Measurements from ENCODE around the gene DENND1B. TPM values are rescaled to one million over a fixed set of nuclear protein-coding genes. Genes with fewer than 3 reads are reported as not detected.

Gene DENND1B
- total RNA-seq, 1 experiment from 2014 or later = 19.2 TPM

DNA sequence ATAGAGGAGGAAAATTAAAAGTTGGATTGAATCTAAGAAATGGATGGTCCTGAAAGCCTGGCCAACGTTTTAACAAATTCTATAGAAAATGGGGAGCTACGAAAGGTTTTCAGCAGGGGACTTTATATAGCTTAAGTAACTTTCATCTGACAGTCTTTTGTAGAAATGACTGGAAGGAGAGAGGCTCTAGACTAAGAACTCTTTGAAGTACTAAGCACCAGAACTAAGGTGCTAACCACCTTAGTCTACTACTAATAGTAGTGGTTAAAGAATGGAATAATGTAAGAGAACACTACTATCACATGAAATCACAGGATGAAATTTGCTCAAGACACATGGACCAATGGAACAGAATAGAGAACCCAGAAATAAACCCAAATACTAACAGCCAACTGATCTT, 126.1 kb downstream of the DENND1B start:
- DNase-seq (ENCODE audit: extremely low read depth, low read depth) = no peak

GRCh38 chr1:197638316-197638715, 137.0 kb downstream of the DENND1B start:
- DNase-seq (ENCODE audit: extremely low read depth, low read depth) = no peak

- DNase-seq (ENCODE audit: extremely low read depth, low read depth) = no peak
These were observed 137.9 kb downstream of the DENND1B start for GRCh38 chr1:197637406-197637805.

DNA sequence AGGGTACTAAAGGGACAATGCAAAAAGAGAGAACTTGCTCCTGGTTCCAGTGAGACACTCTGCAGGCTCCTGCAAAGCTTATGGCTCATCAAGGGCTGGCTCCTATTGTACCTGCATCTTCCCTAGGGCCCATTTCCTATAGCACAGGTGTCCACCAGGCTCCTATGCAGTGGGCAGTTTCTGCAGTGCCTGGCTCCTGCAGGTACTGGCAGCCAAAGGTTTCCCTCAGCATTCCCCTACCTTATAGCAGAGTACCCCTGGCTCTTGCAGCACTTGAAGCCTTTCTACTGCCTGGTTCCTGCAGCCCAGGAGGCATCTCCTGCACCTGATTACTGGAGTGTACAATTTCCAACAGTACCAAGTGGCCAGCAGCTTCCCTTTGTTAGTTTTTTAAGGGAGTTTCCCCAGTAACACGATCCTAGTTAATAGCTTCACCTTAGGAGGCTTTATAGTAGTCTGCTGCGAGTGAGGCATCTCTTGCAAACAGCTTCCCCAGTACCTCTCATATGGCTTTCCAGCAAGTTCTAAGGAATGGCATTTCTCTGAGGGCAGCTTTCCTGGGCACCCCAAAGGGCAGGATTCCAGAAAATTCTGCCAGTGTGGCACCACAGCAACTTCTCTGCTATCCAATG, 141.7 kb downstream of the DENND1B start:
- DNase-seq (ENCODE audit: extremely low read depth, low read depth) = no peak

- DNase-seq (ENCODE audit: extremely low read depth, low read depth) = no peak
These were observed 142.6 kb downstream of the DENND1B start for GRCh38 chr1:197632651-197633050.

DNA sequence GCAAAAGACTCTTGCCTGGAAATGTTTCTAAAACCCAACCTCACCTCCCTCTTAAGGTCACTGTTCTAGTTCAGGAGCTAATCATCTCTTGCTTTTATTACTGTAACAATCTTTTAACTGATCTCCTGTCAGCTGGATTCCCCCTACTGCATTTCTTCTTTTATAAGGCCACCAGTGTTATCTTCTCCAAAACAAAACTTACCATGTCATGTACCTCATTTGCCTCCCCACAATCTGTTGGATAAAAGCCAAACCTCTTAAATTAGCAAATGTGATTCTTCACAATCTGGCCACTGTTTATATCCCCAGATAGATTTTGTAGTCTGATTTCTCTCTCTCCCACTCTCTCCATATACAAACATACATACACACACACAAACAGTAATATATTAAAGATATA, 143.3 kb downstream of the DENND1B start:
- no peak for DNase-seq (ENCODE audit: extremely low read depth, low read depth)

DNA sequence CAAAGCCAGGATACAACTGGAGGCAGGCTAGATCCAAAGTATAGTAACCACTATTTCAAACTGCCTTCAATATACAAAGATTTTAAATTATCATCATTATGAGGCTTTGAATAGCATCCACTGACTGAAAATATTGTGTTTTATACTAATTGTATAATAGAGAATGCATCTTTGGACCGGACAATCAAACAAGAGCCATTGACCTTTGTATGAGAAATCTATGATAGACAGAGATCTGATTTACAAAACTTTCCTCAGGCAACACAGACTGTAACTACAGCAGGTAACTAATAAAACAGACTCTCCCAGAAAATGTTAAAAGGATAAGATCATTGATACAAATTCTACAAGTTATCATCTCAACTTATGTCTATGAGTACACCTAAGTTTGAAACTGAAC, 152.9 kb downstream of the DENND1B start:
- no peak for DNase-seq (ENCODE audit: extremely low read depth, low read depth)

GRCh38 chr1:197621761-197622160, 153.5 kb downstream of the DENND1B start:
- DNase-seq (ENCODE audit: extremely low read depth, low read depth) = no peak

DNA sequence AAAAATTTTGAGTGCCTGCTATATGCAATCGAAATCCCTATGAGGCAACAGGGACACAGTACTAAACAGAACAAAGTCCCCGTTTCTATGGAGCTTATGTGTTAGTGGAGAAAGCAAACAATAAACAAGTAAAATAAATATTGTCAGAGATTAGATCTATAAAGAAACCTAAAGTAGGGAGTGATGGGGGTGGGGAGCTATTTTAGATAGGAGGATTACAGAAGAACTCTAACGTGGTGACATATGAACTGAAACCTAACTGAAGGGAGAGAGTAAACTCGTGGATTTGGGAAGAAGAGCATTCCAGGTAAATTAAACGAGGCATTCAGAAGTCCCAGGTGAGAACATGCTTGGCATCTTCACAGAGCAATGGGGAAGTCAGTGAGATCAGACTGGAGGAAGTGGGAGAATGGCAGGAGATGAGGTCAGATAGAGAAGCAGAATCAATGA, 154.5 kb downstream of the DENND1B start:
- DNase-seq (ENCODE audit: extremely low read depth, low read depth) = no peak

GRCh38 chr1:197619008-197619640, 156.2 kb downstream of the DENND1B start:
- peak; percentile 50 for DNase-seq (ENCODE audit: extremely low read depth, low read depth)

GRCh38 chr1:197618061-197618460, 157.2 kb downstream of the DENND1B start:
- DNase-seq (ENCODE audit: extremely low read depth, low read depth) = no peak

GRCh38 chr1:197615693-197616011, 159.6 kb downstream of the DENND1B start:
- no peak for DNase-seq (ENCODE audit: extremely low read depth, low read depth)

DNA sequence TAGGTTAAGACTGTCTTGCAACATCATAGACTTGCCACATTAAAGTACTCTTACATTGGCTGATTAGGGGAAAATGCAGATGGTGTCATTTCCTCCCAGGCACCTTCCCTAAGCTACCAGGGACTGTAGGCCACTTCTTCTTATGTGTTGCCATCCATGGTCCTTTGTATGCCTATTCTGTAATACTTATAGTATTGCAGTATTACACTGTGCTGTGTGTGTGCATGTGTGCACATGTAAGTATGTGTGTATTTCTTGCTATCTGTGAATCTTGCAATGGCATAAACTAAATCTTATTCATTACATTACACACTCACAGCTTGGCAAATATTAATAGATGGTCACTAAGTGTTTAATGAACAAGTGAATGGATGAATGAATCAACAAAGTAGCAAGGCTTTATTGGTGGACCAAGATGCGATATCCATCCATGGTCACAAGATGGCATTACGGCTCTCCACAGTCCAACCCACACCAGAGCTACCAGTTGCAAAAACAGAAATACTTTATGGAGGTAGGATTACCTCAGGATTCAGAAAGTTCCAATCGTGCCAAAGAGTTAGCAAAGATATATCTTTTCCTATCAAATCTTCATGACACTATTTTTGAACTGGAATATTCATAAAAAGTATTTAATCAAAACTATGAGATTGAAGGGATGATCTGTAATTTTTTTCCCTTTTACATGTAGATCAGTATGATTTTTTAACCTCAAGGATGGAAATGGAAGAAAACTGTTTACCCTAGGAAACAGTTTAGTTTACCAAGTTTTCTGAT, 160.2 kb downstream of the DENND1B start:
- peak; percentile 55 for DNase-seq (ENCODE audit: extremely low read depth, low read depth)

DNA sequence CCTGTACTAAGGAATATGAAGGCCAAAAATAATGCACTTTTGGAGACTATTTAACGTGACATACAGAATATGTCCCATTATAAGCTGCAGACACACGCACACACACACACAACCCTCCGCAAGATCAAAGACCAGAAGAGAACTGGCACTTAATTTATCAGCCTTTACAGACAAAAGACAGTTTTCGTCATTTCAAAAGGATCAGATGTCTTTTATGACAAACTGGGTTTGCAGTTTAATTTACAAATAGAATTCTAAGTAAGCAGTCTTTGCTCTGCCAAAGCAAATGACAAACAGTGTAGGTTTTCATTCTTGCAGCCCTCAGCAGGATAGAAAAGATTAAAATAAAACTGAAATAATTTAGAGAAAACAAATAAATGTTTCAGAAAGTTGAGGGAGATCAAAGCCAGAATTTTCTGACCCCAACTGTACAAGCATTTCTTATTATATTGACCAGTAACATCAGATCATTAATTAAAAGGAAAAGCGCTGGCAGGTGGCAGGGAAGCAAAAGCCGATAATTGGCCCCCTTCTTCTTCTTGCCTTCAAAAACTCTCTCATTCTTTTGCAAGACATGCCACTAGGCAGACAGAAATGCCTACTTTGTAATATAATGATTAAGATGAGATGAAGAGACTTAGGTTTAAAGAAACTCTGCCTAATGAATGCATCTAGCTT, 169.0 kb downstream of the DENND1B start:
- no peak for DNase-seq (ENCODE audit: extremely low read depth, low read depth)

GRCh38 chr1:197604302-197604701, 171.0 kb downstream of the DENND1B start:
- no peak for DNase-seq (ENCODE audit: extremely low read depth, low read depth)

DNA sequence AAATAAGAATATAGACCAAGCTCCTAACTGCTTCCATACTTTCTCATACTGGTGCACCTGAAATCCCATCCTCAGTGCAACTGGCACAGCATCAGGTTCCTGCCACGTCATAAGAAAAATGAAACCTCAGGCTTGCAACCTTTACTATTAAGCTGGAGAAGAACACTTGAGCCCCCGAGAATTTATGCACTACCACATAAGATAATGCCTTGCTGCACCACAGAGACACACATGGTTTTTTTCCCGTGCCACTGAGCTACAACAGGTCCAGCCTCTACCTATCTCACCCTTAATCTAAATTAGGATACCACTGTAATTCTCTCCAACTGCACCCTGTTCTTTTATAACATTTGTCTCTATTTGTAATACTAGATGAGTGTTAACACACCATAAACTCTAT, 174.5 kb downstream of the DENND1B start:
- no peak for DNase-seq (ENCODE audit: extremely low read depth, low read depth)

- DNase-seq (ENCODE audit: extremely low read depth, low read depth) = no peak
These were observed 175.5 kb downstream of the DENND1B start for GRCh38 chr1:197599789-197600188.

DNA sequence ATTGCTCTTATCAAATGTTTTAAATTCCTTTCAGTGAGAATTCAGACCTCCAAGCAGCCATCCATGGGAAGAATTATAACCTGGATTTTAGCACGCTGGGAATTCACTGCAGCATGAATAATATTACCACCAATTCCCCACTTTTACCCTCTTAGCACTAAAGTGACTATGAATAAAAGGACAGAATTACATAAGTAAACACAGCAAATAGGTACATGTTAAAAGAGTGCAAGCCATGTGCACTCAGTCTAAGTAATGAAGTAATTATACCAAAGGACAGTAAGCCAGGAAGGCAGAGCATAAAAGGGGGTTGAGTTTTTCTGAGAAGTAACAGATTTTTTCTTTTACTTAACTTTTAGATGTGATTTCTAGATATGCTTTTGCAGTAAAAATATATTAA, 176.3 kb downstream of the DENND1B start:
- no peak for DNase-seq (ENCODE audit: extremely low read depth, low read depth)

DNA sequence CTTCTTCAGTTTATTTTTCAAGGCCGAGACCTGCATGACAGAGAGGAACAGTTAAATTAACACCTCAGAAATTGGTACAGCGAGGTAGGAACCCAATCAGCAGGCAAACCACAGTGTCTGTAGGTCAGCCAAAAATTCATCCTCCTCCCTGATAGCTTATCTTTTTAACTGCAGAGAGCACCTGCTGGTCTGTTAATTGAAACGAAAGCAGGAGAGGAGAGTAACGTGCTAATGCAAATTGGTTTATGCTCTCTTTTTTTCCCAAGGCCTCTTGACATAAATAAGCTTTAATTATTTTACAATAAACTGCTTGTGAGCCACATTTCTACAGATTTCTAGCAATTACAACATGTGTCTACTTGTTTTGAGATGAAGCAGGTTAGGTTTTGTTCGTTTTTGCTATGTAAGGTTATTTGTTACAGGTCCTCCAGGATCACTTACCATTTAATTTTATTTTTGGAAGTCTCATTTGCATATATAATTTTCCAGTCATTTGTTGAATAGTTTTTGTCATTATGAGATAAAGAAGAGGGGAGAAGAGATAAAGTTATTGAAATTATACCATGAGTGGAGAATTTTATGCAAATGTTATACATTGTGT, 179.9 kb downstream of the DENND1B start:
- DNase-seq (ENCODE audit: extremely low read depth, low read depth) = no peak

DNA sequence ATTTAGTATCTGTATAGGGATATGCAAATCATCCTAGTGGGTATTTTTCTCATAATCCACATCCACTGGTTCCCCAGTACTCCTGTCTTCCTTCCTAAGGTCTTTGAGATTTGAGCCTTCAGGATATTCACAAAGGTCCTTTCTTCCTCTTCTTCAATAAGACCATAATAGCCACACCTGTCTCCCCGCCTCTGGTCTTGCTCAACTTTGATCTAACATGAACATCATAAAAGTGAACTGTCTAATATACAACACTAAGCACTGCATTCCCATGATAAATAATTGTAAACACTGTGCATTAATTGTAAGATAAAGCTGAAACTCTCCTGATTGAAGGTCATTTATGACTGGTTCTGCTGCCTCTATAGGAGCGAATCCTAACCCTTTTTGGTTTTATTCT, 184.6 kb downstream of the DENND1B start:
- DNase-seq (ENCODE audit: extremely low read depth, low read depth) = no peak

GRCh38 chr1:197585809-197586208, 189.5 kb downstream of the DENND1B start:
- DNase-seq (ENCODE audit: extremely low read depth, low read depth) = no peak

Measured in NCI-H460 (cell line).